ENCODE data around the gene RETN. TPM values are rescaled to one million over a fixed set of nuclear protein-coding genes. Genes with fewer than 3 reads are reported as not detected.

The RETN gene
- total RNA-seq, 3 donors from 2014 or later (not counting 1 experiment from before 2014, with no cell fraction given) = 3.8 TPM; not detected in 2

GRCh38 chr19:7676854-7677253 is 8.0 kb downstream of the RETN start, which contains the start of gene MCEMP1:
Gene MCEMP1 (plus strand): TSS chr19:7677090. CDS start chr19:7677121, 31 bp downstream.
- Mint-ChIP-seq H3K27me3 (ENCODE audit: low read depth in 2 of 2) (peaks cover 14 to 23% of the 10 kb centered on the region in 2 donors), H3K27ac (peak within 1 kb of the TSS in 1 of 2 donors; percentile 59), H3K4me1 (peaks cover 6 to 34% of the 10 kb centered on the region in 2 donors), H3K4me3 (no peak within 1 kb of the TSS), H3K36me3 (no peaks in the 10 kb centered on the region), H3K9me3 (no peaks in the 10 kb centered on the region)
- Histone ChIP-seq H3K27ac (ENCODE audit: low read length) (no peak within 1 kb of the TSS), H3K9me3 (ENCODE audit: control insufficient read depth, insufficient read depth, low read length) (peaks cover 2% of the 10 kb centered on the region), H3K36me3 (ENCODE audit: control insufficient read depth, insufficient read depth, low read length) (no peaks in the 10 kb centered on the region), H3K27me3 (ENCODE audit: control insufficient read depth, insufficient read depth, low read length) (no peaks in the 10 kb centered on the region), H3K4me1 (ENCODE audit: control insufficient read depth, insufficient read depth, low read length) (peaks cover 45% of the 10 kb centered on the region), H3K4me3 (ENCODE audit: low read length) (no peak within 1 kb of the TSS)
- ATAC-seq = no peak
- no peak for TF ChIP-seq CTCF (IDR thresholded peaks at IDR 0.05)
- intact Hi-C loops (cut with micrococcal nuclease) = loop anchor here (10.0 kb wide), 1 partner anchor 322 kb away; no protein-coding TSS in a partner anchor
- no peak for DNase-seq
- 6% methylated on average over 10 of the region's 10 CpGs for WGBS (ENCODE audit: insufficient coverage)

- Mint-ChIP-seq H3K27ac (peak overlapping the region in 1 of 2 donors; percentile 59), H3K4me1 (peaks cover 13 to 43% of the 10 kb centered on the region in 2 donors), H3K36me3 (no peaks in the 10 kb centered on the region), H3K4me3 (peak overlapping the region; percentile 35), H3K27me3 (ENCODE audit: low read depth in 2 of 2) (peaks cover 13 to 23% of the 10 kb centered on the region in 2 donors), H3K9me3 (no peaks in the 10 kb centered on the region)
- 44% methylated on average over 12 of the region's 12 CpGs for WGBS (ENCODE audit: insufficient coverage)
- no peak for TF ChIP-seq CTCF (IDR thresholded peaks at IDR 0.05)
- H3K4me3 ChIP-seq (ENCODE audit: low read length) = no peak overlapping the region
- DNase-seq (no peak), ATAC-seq (peak in 1 of 3 donors; percentile 20)
- peaks cover 2% of the 10 kb centered on the region for H3K9me3 ChIP-seq (ENCODE audit: control insufficient read depth, insufficient read depth, low read length)
- peaks cover 5% of the 10 kb centered on the region for H3K36me3 ChIP-seq (ENCODE audit: control insufficient read depth, insufficient read depth, low read length)
- H3K4me1 ChIP-seq (ENCODE audit: control insufficient read depth, insufficient read depth, low read length) = peaks cover 52% of the 10 kb centered on the region
- intact Hi-C loops (cut with micrococcal nuclease) = loop anchor here (10.0 kb wide), 1 partner anchor 323 kb away; no protein-coding TSS in a partner anchor
- H3K27me3 ChIP-seq (ENCODE audit: control insufficient read depth, insufficient read depth, low read length) = no peaks in the 10 kb centered on the region
- no peak overlapping the region for H3K27ac ChIP-seq (ENCODE audit: low read length)
Measured at GRCh38 chr19:7677669-7678311, 8.9 kb downstream of the RETN start.

- TF ChIP-seq CTCF (IDR thresholded peaks at IDR 0.05) = no peak
- intact Hi-C loops (cut with micrococcal nuclease) = loop anchor here (10.0 kb wide), 1 partner anchor 324 kb away; no protein-coding TSS in a partner anchor
- Histone ChIP-seq H3K36me3 (ENCODE audit: control insufficient read depth, insufficient read depth, low read length) (peaks cover 13% of the 10 kb centered on the region), H3K4me1 (ENCODE audit: control insufficient read depth, insufficient read depth, low read length) (peaks cover 54% of the 10 kb centered on the region), H3K27ac (ENCODE audit: low read length) (no peak overlapping the region), H3K27me3 (ENCODE audit: control insufficient read depth, insufficient read depth, low read length) (no peaks in the 10 kb centered on the region), H3K4me3 (ENCODE audit: low read length) (no peak overlapping the region), H3K9me3 (ENCODE audit: control insufficient read depth, insufficient read depth, low read length) (no peaks in the 10 kb centered on the region)
- no peak overlapping the region for H3K27ac Mint-ChIP-seq
- ATAC-seq = peak in 2 of 3 donors; percentile 15 to 22
- peak overlapping the region; percentile 47 for H3K4me3 Mint-ChIP-seq
- peak in 1 of 2 donors; percentile 89 for DNase-seq
- H3K27me3 Mint-ChIP-seq (ENCODE audit: low read depth in 2 of 2) = peaks cover 13 to 20% of the 10 kb centered on the region in 2 donors
- H3K36me3 Mint-ChIP-seq = no peaks in the 10 kb centered on the region
- H3K9me3 Mint-ChIP-seq = no peaks in the 10 kb centered on the region
- WGBS (ENCODE audit: insufficient coverage) = 35% methylated on average over 29 of the region's 30 CpGs
- H3K4me1 Mint-ChIP-seq = peaks cover 13 to 43% of the 10 kb centered on the region in 2 donors
Measured at GRCh38 chr19:7678971-7679751, 10.3 kb downstream of the RETN start.
